Cerebellar nuclear complex (tissue), 1 donor: Measurements from ENCODE around the gene SAMD8.
"Not testable (repeated sequence)": the region's sequence is repeated elsewhere in the genome, so short reads cannot be mapped to it uniquely, and the experiment has no call there.

Experiments
- DNase-seq, 2 experiments: peaks; one replicate each; lab custom pipeline; 2025; lab: John Stamatoyannopoulos, UW

Gene SAMD8

DNA sequence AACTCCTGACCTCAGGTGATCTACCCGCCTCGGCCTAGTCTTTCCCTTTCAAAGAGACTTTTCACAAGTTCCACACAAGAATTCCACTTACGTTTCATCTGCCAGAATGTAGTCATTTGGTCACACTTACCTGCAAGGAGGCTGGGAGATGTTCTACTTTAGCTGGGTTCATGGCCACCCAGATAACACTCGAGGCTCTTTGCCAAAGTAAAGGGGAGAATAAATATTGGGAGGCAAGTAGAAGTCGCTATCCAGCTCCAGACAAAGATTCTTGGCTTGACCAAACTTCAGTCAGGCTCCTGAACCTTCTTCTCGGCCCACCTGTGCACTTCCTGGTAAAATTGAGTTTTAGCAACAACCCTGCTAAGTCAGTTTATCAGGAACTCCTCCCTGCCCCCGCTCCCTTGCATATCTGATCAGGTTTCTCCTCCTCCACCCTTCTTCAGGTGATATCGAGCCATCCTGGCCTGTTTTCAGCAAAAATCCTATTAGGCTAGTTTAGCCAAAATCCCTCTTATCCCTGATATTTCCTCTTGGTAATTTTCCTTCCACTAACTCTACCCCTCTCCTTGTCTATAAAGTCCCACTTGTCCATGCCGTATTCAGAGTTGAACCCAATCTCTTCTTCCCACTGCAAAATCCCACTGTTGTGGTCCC is 25.1 kb upstream of the SAMD8 start:
- no peak for DNase-seq

DNA sequence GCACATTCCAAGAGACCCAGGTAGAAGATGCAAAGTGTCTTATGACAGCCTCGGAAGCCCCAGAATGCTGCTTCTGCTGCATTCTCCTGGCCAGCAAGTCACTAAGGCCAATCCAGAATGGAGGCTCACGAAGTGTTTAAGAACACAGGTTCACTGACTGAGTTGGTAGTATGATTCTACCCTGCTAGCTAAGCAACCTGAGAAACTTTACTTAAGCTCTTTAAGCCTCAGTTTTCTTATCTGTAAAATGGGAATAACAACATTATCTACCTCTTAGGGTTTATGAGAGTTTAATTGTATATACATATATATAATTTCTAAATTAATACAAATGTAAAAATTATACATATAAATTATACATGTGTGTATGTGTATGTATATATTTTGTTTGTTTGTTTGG is 22.8 kb upstream of the SAMD8 start:
- no peak for DNase-seq

DNA sequence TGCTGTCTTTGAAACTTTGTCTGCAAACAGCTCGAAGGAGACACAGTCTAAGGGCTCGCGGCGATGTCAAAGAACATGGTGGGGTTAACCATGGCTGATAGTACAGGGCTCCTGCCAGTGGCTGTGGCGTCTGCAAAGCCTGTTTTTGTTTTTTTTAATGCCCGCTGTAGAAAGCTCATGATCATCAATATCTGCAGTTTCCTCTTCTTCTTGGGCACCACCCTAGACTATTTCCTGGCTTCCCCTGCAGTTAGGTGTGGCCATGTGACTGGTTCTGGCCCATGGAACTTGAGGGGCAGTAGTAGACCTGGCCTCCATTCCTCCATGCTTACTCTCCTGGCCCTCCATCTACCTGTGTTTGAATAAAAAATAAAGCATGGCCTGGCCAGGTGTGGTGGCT is 21.8 kb upstream of the SAMD8 start:
- DNase-seq, result no peak

DNA sequence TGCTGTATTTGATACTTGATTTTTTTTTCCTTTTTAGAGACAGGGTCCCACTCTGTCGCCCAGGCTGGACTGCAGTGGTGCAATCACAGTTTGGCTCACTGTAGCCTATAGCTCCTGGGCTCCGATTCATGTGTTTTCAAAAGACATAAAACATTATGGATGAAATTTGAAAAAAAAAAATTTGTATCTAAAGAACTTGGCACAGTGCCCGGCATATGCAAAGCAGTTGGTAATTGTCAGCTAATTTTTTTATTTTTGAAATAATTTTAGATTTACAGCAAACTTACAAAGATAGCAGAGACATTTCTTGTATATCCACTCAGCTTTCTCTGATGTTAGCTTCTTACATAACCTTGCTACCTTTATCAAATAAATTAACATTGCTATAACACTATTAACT is 20.3 kb upstream of the SAMD8 start:
- DNase-seq, result no peak

DNA sequence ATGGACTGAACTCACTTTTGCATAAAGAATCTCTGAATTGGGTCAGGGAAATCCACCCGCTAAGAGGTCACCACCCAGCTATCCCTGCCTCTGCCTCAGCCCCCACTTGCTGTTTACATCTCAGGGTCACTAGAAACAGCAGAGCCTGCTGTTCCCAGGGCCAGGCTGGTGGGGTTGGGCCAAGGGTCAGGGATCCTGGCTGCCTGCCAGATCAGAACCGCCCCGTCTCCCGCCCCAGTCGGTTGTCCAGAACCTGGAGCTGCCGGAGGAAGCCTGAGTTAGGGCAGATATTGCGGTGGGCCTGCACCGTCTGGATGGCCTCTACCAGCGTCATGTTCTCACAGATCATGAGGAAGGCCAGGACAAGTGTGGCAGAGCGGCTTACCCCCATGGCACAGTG is 17.0 kb upstream of the SAMD8 start:
- DNase-seq, result no peak

DNA sequence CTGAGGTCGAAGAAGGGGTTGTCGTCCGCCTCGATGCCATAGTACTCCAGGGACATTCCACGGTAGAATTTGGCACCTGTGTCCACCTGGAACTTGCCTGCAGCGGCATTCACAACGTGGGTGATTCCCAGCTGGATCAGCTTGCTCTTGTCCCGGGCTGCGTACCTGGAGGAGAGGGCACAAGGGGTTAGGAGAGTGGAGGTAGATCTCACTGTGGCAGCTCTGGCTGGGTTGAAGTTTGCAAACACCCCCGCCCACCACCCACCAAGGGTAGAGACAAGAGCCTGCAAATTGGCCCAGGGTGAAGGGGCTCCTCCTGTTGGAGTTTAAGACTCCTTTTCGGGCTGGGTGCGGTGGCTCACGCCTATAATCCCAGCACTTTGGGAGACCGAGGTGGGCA is 15.8 kb upstream of the SAMD8 start:
- no peak for DNase-seq

DNA sequence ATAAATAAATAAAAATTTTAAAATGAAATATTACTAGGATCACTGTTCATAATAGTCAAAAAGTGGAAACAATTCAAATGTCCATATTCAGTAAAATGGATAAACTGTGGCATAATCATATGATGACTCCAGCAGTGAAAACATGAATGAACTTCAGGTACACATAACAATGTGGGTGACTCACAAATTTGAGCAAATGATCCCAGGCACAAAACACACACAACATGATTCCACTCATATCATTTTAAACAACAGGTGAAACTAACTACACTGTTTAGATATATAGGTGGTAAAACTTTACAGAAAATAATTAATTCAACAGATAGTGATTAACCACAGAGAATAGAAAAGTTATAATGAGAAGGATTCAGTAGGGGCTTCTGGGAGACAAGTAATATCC is 14.7 kb upstream of the SAMD8 start:
- no peak for DNase-seq

DNA sequence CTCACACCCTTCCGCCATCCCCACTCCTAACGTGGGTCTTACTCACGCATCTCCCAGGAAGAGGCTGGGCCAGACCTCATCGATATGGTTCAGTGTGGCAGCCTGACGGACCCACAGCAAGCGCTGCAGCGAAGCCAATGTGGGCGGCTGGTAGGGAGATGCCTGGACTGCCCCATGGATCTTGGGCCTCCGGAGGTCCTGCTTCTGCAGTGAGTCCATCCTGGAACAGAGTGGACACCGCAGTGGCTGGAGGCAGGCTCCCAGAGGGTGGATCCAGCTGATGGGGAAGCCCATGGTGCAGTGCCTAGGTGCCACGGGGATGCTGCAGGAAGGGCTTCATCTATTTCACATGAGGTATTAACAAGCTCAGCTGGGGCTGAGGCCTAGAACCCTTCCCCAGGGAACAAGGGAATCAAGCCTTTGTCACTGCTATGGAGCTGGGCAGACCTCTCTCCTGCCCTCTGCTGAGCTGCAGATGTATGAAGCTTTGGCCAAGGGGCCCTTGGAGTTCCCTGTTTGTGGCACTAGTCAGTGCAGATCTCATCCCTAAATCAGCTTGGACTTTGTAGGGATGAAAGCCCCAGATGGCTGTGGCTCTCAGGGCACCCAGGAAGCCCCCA is 13.7 kb upstream of the SAMD8 start:
- DNase-seq, result no peak

DNA sequence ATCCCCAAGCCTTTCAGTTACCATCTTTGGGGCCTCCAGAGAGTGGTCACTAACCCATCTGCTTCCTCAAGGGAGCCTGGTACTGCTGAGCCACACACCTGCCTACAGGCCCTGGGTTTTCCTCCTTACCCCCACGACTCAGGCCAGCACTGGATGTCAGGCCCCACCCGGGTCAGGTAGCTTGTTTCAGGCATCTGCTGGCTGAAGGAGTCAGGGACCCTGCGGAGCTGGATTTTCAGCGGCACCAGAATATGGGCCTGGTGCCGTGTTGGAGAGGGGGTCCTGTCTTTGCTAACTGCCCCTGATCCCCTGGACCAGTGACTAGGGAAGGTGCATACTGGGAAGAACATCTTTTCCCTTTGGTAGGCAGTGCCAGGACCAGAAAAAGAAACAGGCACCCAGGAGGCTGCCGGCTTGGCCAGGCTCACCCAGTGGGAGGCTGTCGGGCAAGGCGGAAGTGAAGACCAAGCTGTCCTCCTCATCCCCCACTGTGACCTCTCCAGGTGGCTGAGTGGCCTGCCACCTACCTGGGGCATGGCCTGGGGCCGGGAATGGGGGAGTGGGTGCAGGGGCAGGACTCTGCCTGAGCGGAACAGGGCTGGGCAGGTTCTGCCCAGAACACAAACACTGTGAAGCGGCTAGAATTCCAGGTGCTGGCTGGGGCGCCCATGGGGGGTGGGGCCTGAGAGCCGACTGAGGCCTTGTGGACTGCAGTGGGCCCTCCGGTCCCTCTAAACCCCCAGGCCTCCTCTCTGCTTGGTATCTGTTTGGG is 12.4 kb upstream of the SAMD8 start:
- no peak for DNase-seq

DNA sequence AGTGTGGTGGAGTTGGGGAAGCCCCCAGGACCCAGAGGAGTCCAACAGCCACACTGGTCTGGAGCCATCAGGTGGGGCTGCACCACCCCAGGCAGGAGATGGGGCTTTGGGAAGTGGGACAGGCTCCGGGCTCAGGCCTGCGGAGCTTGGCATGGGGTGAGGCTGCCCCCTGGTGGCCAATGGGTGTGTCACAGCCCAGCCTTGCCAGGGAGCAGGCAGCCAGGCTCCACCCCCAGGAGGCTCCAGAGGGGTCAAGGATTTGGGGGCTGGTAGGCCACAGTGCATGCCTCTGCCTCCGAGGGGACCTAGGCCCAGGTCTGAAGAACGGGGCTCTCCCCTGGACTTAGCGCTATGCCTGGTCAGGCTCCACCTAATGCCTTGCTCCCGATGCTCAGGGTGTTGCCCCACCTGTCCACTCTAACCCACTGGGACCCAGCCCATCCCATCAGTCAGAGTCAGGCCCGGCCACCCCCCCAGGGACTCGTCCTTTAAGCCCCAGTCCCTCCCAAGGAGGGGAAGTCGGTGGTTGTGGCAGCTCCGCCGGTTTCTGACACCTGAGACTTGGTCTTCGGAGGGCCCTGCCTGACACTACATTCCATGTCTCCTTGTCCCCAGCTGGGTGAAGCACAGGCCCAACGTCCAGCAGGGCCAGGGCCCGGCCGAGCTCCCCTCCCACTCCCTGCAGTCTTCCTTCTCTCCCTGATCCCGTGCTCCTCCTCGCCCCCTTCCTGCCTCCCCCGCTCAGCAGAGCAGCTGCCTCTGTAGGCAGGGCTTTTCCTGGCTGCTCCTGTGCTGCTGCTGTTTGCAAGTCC is 11.3 kb upstream of the SAMD8 start:
- DNase-seq, result peak in 1 of 2 experiments; percentile 67

DNA sequence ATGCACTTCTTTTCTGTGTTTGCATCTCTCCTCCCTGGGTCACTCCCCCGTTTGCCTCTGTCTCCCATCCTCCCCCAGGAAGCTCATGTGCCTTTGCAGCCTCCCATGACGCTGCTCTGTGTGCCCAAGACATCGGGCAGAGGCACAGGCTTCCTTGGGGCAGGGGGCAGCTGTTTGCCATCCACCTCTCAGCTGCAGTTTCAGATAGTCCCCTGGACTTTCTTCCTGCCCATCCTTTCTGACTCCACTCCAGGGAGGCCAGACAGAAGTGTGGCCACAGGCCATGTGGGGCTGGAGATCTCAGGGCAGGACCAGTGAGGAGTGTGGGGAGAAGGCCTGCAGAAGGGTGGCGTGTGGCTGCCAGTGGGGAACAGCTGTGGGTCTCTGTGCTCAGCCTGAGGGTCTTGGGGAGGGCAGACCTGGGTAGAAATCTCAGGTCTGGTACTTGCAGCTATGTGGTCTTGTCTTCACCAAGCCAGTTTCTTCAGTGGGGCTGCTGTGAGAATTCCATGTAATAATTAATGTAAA is 10.6 kb upstream of the SAMD8 start:
- no peak for DNase-seq

DNA sequence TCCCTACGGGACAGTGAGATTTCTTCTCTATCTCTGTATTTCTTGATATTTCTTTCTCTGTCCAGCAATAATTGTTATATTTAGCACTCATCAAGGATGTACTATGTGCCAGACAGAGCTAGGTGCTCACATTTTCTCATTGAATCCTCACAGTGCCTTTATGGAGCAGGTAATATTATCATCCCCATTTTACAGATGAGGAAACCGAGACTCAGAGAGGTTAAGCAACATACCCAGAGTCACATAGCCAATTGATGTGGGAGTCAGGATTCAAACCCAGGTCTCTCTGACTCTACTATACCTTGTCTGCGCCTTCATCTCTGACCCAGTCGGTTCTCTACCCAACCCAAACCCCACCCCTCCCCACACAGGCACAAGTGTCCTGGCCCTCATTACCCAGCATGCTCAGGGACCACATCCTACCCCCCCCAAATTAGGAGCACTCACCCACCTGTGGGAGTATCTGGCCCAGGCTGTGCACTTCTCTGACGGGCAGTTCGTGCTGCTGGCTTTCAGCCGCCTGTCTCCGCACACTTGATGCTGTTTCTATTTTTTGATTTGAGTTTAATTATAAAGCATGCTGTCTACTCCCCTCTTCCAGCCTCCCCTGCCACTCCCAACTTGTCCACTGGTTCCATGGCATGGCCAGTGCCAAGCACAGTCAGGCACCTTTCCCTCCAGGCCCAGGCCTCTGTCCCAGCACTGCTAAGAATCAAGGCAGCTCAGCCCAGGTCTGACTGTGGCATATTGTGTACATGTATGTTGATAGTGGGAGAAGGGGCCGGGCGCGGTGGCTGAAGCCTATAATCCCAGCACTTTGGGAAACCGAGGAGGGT is 9.8 kb upstream of the SAMD8 start:
- DNase-seq, result no peak

DNA sequence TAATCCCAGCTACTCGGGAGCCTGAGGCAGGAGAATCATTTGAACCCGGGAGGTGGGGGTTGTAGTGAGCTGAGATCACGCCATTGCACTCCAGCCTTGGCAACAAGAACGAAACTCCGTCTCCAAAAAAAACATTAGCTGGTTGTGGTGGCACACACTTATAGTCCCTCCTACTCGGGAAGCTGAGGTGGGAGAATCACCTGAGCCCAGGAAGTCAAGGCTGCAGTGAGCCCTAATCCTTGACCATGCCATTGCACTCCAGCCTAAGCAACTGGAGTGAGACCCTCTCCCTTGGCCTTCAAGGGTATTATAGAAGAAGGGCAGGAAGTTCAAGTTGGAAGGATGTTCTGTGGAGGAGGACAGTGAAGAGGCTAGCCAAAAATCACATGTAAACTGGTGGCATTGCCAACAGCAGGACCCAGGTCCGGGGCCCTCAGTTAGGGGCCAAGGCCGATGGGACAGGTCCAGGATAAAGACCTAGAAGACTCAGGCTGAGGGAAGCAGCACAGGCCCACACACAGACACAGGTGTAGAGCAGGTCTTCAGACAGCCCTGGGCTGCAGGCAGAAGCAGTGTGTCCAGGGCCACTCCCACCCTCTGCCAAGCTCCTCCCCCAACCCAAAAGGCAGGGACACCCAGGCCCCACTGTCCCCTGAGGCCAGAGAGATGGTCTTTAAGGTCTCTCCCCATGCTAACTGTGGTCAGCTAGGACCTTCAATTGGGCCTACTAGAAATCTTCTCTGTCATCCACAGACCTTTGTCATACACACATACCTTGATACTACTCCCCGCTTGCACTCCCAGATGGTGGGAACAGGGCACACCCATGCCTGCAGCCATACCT is 8.4 kb upstream of the SAMD8 start:
- no peak for DNase-seq

DNA sequence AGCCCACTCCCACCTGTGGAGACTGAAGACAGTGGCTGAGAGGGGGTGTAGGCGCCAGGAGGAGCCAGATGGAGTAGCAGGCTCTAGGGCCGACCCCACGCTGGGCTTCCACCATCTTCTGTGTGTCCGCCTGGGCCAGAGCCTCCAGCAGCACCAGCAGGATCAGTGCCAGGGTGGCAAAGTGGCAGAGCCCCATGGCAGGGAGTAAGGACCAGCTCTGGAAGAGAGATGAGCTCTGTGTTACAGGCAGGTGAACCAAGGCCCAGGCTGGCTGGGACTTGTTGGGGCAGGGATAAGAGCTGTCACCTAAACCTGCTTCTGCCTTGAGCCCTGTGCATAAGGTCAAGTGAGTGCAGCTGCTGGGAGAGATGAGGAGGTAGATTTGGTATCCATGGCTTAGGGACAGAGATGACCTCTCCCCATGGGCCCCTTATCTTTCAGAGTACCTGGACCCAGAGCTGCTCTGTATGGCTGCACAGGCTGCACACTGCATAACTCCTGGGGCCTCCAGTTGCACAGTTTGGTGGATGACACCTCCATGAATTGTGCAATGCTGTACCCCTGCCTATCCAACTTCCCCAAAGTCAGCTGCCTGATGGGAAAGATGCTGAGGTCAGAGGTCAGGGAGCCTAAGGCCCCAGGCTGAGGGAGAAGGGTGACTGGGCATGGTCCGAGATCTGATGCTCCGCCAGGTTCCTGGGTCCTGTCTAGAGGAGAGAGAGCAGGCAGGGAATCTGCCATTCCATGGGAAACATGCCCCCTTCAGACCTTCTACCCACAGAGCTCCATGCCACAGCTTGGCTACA is 7.4 kb upstream of the SAMD8 start:
- DNase-seq, result no peak

DNA sequence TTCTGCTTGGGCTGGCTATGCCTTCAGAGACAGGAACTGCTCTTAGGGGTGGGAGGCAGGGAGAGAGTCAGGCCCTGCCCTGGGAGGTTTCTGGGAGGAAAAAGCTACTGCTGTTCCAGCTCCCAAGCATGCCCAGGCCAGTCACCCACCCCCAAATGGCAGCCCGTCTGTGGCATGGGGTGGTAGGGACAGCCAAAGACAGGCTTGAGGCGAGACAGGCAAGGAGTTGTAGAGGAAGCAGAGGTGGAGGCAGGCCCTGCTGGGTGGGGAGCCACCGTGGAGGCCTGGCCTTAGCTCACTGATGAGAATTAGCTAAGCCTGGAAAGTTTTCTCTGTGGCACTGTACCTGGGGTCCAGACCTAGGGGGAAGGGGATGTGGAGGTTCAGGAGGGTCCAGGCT is 6.6 kb upstream of the SAMD8 start:
- DNase-seq, result no peak

DNA sequence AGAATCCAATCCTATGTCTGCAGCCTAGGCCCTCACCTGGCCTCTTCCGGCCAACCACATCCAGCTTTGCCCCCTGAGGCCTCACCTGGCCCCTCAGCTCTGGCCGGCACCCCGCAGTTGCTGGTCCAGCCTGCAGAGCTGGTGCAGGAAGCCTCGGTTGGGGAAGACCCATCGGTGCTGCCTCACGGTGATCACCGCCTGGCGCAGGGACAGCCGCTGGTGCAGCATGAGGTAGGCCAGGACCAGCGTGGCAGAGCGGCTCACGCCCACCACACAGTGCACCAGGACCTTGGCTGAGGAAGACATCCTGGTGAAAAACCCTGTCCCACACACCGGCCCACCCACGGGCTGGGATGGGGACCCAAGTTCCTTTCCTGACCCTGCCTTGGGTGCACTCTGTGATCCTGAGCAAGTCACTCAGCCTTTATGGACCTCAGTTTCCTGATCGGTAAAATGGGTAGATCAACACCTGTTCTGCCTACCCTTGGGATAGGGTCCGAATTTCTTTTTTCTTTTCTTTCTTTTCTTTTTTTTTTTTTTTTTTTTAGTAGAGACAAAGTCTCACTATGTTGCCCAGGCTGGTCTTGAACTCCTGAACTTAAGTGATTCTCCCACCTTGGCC is 5.8 kb upstream of the SAMD8 start:
- DNase-seq, result no peak

DNA sequence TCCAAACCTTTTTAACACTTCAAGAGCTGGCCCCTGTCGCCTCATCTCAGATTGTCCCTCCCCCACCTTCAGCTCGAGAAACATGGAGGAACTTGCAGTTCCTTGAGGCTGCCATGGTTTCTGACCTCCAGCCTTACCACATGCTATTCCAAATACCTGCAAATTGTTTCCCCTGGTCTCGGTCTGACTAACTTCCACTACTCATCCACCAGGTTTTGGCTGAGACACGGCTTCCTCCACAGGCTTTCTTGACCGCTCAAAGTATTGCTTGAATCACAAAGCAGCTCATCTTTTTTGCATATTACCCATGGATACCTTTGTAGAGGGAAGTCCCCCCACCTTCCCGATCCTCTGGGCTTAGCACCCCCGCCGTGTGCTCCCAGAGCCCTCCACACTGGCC is 5.2 kb upstream of the SAMD8 start:
- DNase-seq, result no peak

DNA sequence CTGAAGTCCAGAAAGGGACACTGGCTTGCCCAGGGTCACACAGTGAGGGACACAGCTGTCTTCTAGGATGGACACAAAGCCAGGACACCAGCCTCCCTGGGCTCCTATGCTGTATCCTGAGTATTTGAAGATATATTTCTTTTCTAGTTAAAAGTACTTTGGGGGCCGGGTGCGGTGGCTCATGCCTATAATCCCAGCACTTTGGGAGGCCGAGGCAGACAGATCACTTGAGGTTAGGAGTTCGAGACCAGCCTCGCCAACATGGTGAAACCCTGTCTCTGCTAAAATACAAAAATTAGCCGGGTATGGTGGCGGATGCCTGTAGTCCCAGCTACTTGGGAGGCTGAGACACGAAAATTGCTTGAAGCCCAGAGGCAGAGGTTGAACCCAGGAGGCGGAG is 4.6 kb upstream of the SAMD8 start:
- not testable (repeated sequence) for DNase-seq
